ENCODE data around the gene HSD3B2.

HSD3B2 gene

GRCh38 chr1:119431836-119432235 is 16.9 kb downstream of the HSD3B2 start:
- TF ChIP-seq CTCF (conservative IDR thresholded peaks at IDR 0.05; ENCODE audit: control insufficient read depth, insufficient read depth, low read depth, low read length), result no peak
- no peak overlapping the region for H3K4me3 ChIP-seq (ENCODE audit: control insufficient read depth, low read depth, low read length)
- no peak for DNase-seq (ENCODE audit: low read depth)

- H3K4me3 ChIP-seq (ENCODE audit: control insufficient read depth, low read depth, low read length), result no peak overlapping the region
- DNase-seq (ENCODE audit: low read depth), result peak; percentile 66
- TF ChIP-seq CTCF (conservative IDR thresholded peaks at IDR 0.05; ENCODE audit: control insufficient read depth, insufficient read depth, low read depth, low read length), result no peak
Observed at GRCh38 chr1:119435052-119435451, 20.1 kb downstream of the HSD3B2 start.

- no peak for DNase-seq (ENCODE audit: low read depth)
- no peak for TF ChIP-seq CTCF (conservative IDR thresholded peaks at IDR 0.05; ENCODE audit: control insufficient read depth, insufficient read depth, low read depth, low read length)
- H3K4me3 ChIP-seq (ENCODE audit: control insufficient read depth, low read depth, low read length), result no peak overlapping the region
Observed at GRCh38 chr1:119438761-119439160, 23.8 kb downstream of the HSD3B2 start.

GRCh38 chr1:119440721-119441307 is 25.9 kb downstream of the HSD3B2 start:
- DNase-seq (ENCODE audit: low read depth), result no peak
- H3K4me3 ChIP-seq (ENCODE audit: control insufficient read depth, low read depth, low read length), result no peak overlapping the region
- TF ChIP-seq CTCF (conservative IDR thresholded peaks at IDR 0.05; ENCODE audit: control insufficient read depth, insufficient read depth, low read depth, low read length), result no peak

GRCh38 chr1:119442756-119443155 is 27.8 kb downstream of the HSD3B2 start:
- no peak overlapping the region for H3K4me3 ChIP-seq (ENCODE audit: control insufficient read depth, low read depth, low read length)
- no peak for DNase-seq (ENCODE audit: low read depth)
- no peak for TF ChIP-seq CTCF (conservative IDR thresholded peaks at IDR 0.05; ENCODE audit: control insufficient read depth, insufficient read depth, low read depth, low read length)

GRCh38 chr1:119446321-119446720 is 31.4 kb downstream of the HSD3B2 start:
- no peak for DNase-seq (ENCODE audit: low read depth)
- no peak for TF ChIP-seq CTCF (conservative IDR thresholded peaks at IDR 0.05; ENCODE audit: control insufficient read depth, insufficient read depth, low read depth, low read length)

More at GRCh38 chr1:119446321-119446720, 31.4 kb downstream of the HSD3B2 start:
- H3K4me3 ChIP-seq (ENCODE audit: control insufficient read depth, low read depth, low read length), result no peak overlapping the region
